GM23338 (cell line): ENCODE results near the gene C12orf54. TPM values are rescaled to one million over a fixed set of nuclear protein-coding genes. Genes with fewer than 3 reads are reported as not detected.
"Not testable (repeated sequence)": the region's sequence is repeated elsewhere in the genome, so short reads cannot be mapped to it uniquely, and the experiment has no call there.

ENCODE experiments used
- ATAC-seq: fragments of 200-7000 bp; cut with Tn5 transposase; 3 replicates; pipeline ENCODE4 v1.9.1; 2020
- DNase-seq: peaks from one replicate; pipeline ENCODE4 v3.0.0-alpha.2; 2015; ENCODE audit warnings: low spot score
- H2AFZ ChIP-seq: fragments of 200-600 bp; sonication (generic); 2 replicates; pipeline ENCODE4 v1.8.0; 2016; ENCODE audit warnings: antibody characterized with exemption, mild to moderate bottlenecking, moderate library complexity
- H3F3A ChIP-seq: fragments of 200-600 bp; sonication (generic); replicated peaks from 2 replicates; pipeline ENCODE4 v1.8.0; 2017; ENCODE audit warnings: antibody characterized with exemption, mixed run types, low read depth
- H3K27ac ChIP-seq: fragments of 200-600 bp; sonication (generic); 2 replicates; pipeline ENCODE4 v1.6.1; 2016; ENCODE audit warnings: low read depth
- H3K27me3 ChIP-seq: fragments of 200-600 bp; sonication (generic); 2 replicates; pipeline ENCODE4 v1.8.0; 2016; ENCODE audit warnings: mild to moderate bottlenecking, mixed run types, moderate library complexity; ENCODE audit not compliant: insufficient read depth
- H3K36me3 ChIP-seq: fragments of 200-600 bp; sonication (generic); 2 replicates; pipeline ENCODE4 v1.8.0; 2016; ENCODE audit warnings: mild to moderate bottlenecking; ENCODE audit not compliant: insufficient read depth
- H3K4me1 ChIP-seq: fragments of 200-600 bp; sonication (generic); 2 replicates; pipeline ENCODE4 v1.8.0; 2016; ENCODE audit warnings: mild to moderate bottlenecking, moderate library complexity; ENCODE audit not compliant: insufficient read depth
- H3K4me2 ChIP-seq: fragments of 200-600 bp; sonication (generic); 2 replicates; pipeline ENCODE4 v1.7.1; 2017; ENCODE audit warnings: mixed run types
- H3K4me3 ChIP-seq: fragments of 200-600 bp; sonication (generic); 2 replicates; pipeline ENCODE4 v1.6.1; 2016; ENCODE audit warnings: mixed run types
- H3K79me2 ChIP-seq: fragments of 200-600 bp; sonication (generic); replicated peaks from 2 replicates; pipeline ENCODE4 v1.8.0; 2017; ENCODE audit warnings: mild to moderate bottlenecking; ENCODE audit not compliant: insufficient read depth
- H3K9me2 ChIP-seq: fragments of 200-600 bp; sonication (generic); 2 replicates; pipeline ENCODE4 v1.8.0; 2017; ENCODE audit not compliant: insufficient read depth
- H4K20me1 ChIP-seq: fragments of 200-600 bp; sonication (generic); replicated peaks from 2 replicates; pipeline ENCODE4 v1.8.0; 2017; ENCODE audit warnings: mild to moderate bottlenecking; ENCODE audit not compliant: insufficient read depth
- H3K27ac Mint-ChIP-seq: 2 replicates; pipeline ENCODE4 v1.8.0; 2020; ENCODE audit warnings: inconsistent platforms, mild to moderate bottlenecking, moderate library complexity, mixed read lengths
- H3K27me3 Mint-ChIP-seq: 3 replicates; pipeline ENCODE4 v1.8.0; 2022; ENCODE audit warnings: low read depth, mild to moderate bottlenecking, moderate library complexity, mixed read lengths, inconsistent platforms; ENCODE audit not compliant: insufficient read depth, poor library complexity
- H3K36me3 Mint-ChIP-seq: 3 replicates; pipeline ENCODE4 v1.8.0; 2021; ENCODE audit warnings: low read depth, mild to moderate bottlenecking, inconsistent platforms, moderate library complexity, mixed read lengths
- H3K4me1 Mint-ChIP-seq: 3 replicates; pipeline ENCODE4 v1.8.0; 2020; ENCODE audit warnings: mild to moderate bottlenecking, inconsistent platforms, mixed read lengths
- H3K4me3 Mint-ChIP-seq: 3 replicates; pipeline ENCODE4 v1.8.0; 2021; ENCODE audit warnings: moderate library complexity, mild to moderate bottlenecking, inconsistent platforms, mixed read lengths
- H3K9me3 Mint-ChIP-seq: 3 replicates; pipeline ENCODE4 v1.8.0; 2020; ENCODE audit warnings: moderate library complexity, mild to moderate bottlenecking, inconsistent platforms, mixed read lengths
- CREB1 ChIP-seq: fragments of 250-450 bp; sonication (Bioruptor Pico); IDR thresholded peaks from 2 replicates; pipeline ENCODE4 v1.5.0; 2020; ENCODE audit warnings: low read depth, mild to moderate bottlenecking, moderate library complexity
- CTCF ChIP-seq, 2 experiments: fragments of 200-600 bp in 1 of 2; sonication (generic) in 1 of 2; conservative IDR thresholded peaks; 2 replicates each; pipeline versions ENCODE4 v1.5.1 to v1.6.1; 2016 to 2017; ENCODE audit warnings: antibody characterized with exemption in 2 of 2, low read depth in 2 of 2, mild to moderate bottlenecking in 2 of 2, moderate library complexity in 1 of 2
- EZH2 ChIP-seq: fragments of 200-600 bp; sonication (generic); IDR thresholded peaks from one replicate; pipeline ENCODE4 v1.8.0; 2017; ENCODE audit warnings: antibody characterized with exemption, mild to moderate bottlenecking, low read depth; ENCODE audit not compliant: unreplicated experiment
- EZH2phosphoT487 ChIP-seq: fragments of 200-600 bp; sonication (generic); IDR thresholded peaks from one replicate; pipeline ENCODE4 v1.8.1; 2018; ENCODE audit warnings: antibody characterized with exemption; ENCODE audit not compliant: unreplicated experiment
- NANOG ChIP-seq: IDR thresholded peaks from 2 replicates; pipeline ENCODE4 v1.6.1; 2016; ENCODE audit warnings: antibody characterized with exemption, borderline replicate concordance
- REST ChIP-seq: IDR thresholded peaks from one replicate; pipeline ENCODE4 v1.6.1; 2018; ENCODE audit warnings: antibody characterized with exemption; ENCODE audit not compliant: unreplicated experiment
- STAT1 ChIP-seq: IDR thresholded peaks from one replicate; pipeline ENCODE4 v1.6.1; 2016; ENCODE audit warnings: antibody characterized with exemption; ENCODE audit not compliant: unreplicated experiment
- long read RNA-seq: library from polyadenylated mRNA; unstranded; transcript quantifications from one replicate; pipeline ENCODE4 v2.0.0, GENCODE V29; 2020; ENCODE audit not compliant: unreplicated experiment
- polyA plus RNA-seq: library from polyadenylated mRNA; unstranded; fragments of >200 nt; fragmentation: Nextera tagmentation; extraction: Ambion mirVana; gene quantifications from 2 replicates; pipeline ENCODE4 v1.2.1, GENCODE V29; 2016
- total RNA-seq: library from RNA; depleted of rRNA; stranded (reverse); fragments of >200 nt; shearing (Covaris generic); gene quantifications from 2 replicates; pipeline ENCODE4 v1.2.3, GENCODE V29; 2014; rRNA removed
- TF ChIP-seq, protein P1 (sequence below): fragments of 250-450 bp; sonication (Bioruptor Pico); IDR thresholded peaks from 2 replicates; pipeline ENCODE4 v1.5.0; 2020; ENCODE audit warnings: mild to moderate bottlenecking, moderate library complexity
- TF ChIP-seq, protein P2 (sequence below): IDR thresholded peaks from 2 replicates; pipeline ENCODE4 v1.6.1; 2016; ENCODE audit warnings: antibody characterized with exemption

The C12orf54 gene
- total RNA-seq = not detected in 2 replicates
- polyA plus RNA-seq = not detected in 2 replicates
- long read RNA-seq = 0 reads

DNA sequence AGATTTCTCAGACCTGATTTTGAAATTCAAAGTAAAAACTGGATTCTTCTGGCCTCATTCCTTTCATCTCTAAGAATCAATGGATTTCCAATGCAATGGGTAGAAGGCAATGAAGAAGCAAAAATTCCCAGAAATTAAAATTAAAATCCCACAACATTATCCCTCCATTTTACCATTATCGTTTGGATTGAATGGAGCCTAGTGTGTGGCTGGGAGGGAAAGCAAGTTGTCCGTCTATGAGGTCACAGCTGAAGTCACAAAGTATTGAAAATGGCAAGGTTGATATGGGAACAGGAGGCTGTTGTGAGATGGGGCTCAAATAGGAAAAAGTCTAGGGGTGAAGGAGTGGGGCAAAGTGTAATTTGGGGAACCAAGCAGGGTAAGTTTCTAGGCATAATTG lies at the start of gene C12orf54:
Gene C12orf54 (plus strand): TSS at position 301 of the 400 bp plus-strand sequence. CDS start 799 bp downstream, outside the sequence.
- H3K36me3 ChIP-seq = no peaks in the 10 kb centered on the region; the same call in 1 of the 2 replicates
- H3K79me2 ChIP-seq = no peaks in the 10 kb centered on the region
- TF ChIP-seq REST (no peak), EZH2 (no peak), CREB1 (CRISPR knock-in tag) (no peak), CTCF (conservative IDR thresholded peaks at IDR 0.05; ENCODE audit: low read depth in 2 of 2) (no peak), EZH2phosphoT487 (no peak), NANOG (no peak), STAT1 (no peak)
- TF ChIP-seq, protein P1, sequence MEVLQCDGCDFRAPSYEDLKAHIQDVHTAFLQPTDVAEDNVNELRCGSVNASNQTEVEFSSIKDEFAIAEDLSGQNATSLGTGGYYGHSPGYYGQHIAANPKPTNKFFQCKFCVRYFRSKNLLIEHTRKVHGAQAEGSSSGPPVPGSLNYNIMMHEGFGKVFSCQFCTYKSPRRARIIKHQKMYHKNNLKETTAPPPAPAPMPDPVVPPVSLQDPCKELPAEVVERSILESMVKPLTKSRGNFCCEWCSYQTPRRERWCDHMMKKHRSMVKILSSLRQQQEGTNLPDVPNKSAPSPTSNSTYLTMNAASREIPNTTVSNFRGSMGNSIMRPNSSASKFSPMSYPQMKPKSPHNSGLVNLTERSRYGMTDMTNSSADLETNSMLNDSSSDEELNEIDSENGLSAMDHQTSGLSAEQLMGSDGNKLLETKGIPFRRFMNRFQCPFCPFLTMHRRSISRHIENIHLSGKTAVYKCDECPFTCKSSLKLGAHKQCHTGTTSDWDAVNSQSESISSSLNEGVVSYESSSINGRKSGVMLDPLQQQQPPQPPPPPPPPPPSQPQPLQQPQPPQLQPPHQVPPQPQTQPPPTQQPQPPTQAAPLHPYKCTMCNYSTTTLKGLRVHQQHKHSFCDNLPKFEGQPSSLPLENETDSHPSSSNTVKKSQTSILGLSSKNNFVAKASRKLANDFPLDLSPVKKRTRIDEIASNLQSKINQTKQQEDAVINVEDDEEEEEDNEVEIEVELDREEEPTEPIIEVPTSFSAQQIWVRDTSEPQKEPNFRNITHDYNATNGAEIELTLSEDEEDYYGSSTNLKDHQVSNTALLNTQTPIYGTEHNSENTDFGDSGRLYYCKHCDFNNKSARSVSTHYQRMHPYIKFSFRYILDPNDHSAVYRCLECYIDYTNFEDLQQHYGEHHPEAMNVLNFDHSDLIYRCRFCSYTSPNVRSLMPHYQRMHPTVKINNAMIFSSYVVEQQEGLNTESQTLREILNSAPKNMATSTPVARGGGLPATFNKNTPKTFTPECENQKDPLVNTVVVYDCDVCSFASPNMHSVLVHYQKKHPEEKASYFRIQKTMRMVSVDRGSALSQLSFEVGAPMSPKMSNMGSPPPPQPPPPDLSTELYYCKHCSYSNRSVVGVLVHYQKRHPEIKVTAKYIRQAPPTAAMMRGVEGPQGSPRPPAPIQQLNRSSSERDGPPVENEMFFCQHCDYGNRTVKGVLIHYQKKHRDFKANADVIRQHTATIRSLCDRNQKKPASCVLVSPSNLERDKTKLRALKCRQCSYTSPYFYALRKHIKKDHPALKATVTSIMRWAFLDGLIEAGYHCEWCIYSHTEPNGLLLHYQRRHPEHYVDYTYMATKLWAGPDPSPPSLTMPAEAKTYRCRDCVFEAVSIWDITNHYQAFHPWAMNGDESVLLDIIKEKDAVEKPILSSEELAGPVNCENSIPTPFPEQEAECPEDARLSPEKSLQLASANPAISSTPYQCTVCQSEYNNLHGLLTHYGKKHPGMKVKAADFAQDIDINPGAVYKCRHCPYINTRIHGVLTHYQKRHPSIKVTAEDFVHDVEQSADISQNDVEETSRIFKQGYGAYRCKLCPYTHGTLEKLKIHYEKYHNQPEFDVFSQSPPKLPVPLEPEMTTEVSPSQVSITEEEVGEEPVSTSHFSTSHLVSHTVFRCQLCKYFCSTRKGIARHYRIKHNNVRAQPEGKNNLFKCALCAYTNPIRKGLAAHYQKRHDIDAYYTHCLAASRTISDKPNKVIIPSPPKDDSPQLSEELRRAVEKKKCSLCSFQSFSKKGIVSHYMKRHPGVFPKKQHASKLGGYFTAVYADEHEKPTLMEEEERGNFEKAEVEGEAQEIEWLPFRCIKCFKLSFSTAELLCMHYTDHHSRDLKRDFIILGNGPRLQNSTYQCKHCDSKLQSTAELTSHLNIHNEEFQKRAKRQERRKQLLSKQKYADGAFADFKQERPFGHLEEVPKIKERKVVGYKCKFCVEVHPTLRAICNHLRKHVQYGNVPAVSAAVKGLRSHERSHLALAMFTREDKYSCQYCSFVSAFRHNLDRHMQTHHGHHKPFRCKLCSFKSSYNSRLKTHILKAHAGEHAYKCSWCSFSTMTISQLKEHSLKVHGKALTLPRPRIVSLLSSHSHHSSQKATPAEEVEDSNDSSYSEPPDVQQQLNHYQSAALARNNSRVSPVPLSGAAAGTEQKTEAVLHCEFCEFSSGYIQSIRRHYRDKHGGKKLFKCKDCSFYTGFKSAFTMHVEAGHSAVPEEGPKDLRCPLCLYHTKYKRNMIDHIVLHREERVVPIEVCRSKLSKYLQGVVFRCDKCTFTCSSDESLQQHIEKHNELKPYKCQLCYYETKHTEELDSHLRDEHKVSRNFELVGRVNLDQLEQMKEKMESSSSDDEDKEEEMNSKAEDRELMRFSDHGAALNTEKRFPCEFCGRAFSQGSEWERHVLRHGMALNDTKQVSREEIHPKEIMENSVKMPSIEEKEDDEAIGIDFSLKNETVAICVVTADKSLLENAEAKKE (CRISPR knock-in tag) = no peak
- TF ChIP-seq, protein P2, sequence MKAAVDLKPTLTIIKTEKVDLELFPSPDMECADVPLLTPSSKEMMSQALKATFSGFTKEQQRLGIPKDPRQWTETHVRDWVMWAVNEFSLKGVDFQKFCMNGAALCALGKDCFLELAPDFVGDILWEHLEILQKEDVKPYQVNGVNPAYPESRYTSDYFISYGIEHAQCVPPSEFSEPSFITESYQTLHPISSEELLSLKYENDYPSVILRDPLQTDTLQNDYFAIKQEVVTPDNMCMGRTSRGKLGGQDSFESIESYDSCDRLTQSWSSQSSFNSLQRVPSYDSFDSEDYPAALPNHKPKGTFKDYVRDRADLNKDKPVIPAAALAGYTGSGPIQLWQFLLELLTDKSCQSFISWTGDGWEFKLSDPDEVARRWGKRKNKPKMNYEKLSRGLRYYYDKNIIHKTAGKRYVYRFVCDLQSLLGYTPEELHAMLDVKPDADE = no peak
- H3K27ac ChIP-seq = no peak within 1 kb of the TSS
- H3K9me2 ChIP-seq = peaks cover 4% of the 10 kb centered on the region; the same call in 1 of the 2 replicates
- DNase-seq = no peak
- no peak within 1 kb of the TSS for H3K4me3 ChIP-seq
- H3F3A ChIP-seq = no peaks in the 10 kb centered on the region
- ATAC-seq = no peak
- H3K4me1 ChIP-seq = no peaks in the 10 kb centered on the region
- Mint-ChIP-seq H3K36me3 (no peaks in the 10 kb centered on the region), H3K9me3 (peaks cover 17% of the 10 kb centered on the region), H3K27me3 (peaks cover 2% of the 10 kb centered on the region), H3K27ac (no peak within 1 kb of the TSS), H3K4me1 (peaks cover 4% of the 10 kb centered on the region; the same call in 2 of the 3 replicates), H3K4me3 (no peak within 1 kb of the TSS)
- H4K20me1 ChIP-seq = no peaks in the 10 kb centered on the region
- no peak within 1 kb of the TSS for H2AFZ ChIP-seq
- no peak within 1 kb of the TSS for H3K4me2 ChIP-seq
- no peaks in the 10 kb centered on the region for H3K27me3 ChIP-seq

- not testable (repeated sequence) for H3K9me2 ChIP-seq, H3F3A ChIP-seq, H3K79me2 ChIP-seq, H3K36me3 Mint-ChIP-seq, DNase-seq, ATAC-seq, H3K4me1 ChIP-seq, H3K27me3 ChIP-seq, H3K4me1 Mint-ChIP-seq, H4K20me1 ChIP-seq, H3K4me2 ChIP-seq, H3K4me3 ChIP-seq, H2AFZ ChIP-seq, H3K27ac ChIP-seq, H3K36me3 ChIP-seq, H3K27me3 Mint-ChIP-seq, H3K4me3 Mint-ChIP-seq, H3K27ac Mint-ChIP-seq
- peaks cover 50% of the 10 kb centered on the region for H3K9me3 Mint-ChIP-seq
These were observed 48.3 kb upstream of the C12orf54 start for GRCh38 chr12:48434016-48434415.
